ENCODE results near the gene KAT2A. TPM values are rescaled to one million over a fixed set of nuclear protein-coding genes. Genes with fewer than 3 reads are reported as not detected.

Gene KAT2A
- 33.4 to 48.5 TPM (median 43.3 TPM) in 5 replicates for total RNA-seq (2022; extraction: Qiagen RNA extraction)

GRCh38 chr17:42120770-42121769 lies at the start of gene KAT2A:
KAT2A (minus strand) TSS chr17:42121367; CDS start chr17:42121304, 63 bp downstream.

GRCh38 chr17:42122371-42123303 lies 1.5 kb upstream of the KAT2A start, which contains the start of gene HSPB9:
HSPB9 (plus strand) TSS chr17:42122804; CDS start chr17:42122851, 47 bp downstream.

GRCh38 chr17:42112552-42113176 lies 8.5 kb downstream of the KAT2A start, which contains the start of gene DHX58:
DHX58 (minus strand) TSS chr17:42112714; CDS start chr17:42111892, 822 bp downstream.

GRCh38 chr17:42097691-42098631 lies 23.2 kb downstream of the KAT2A start, which contains the start of gene ZNF385C:
ZNF385C (minus strand) TSS chr17:42098473; CDS start chr17:42063056, 35,417 bp downstream.

Other genes with a start within 250 kb of the KAT2A start
- 228 to 291 TPM (median 250 TPM) in 5 replicates for gene ACLY, start 202.4 kb downstream of the KAT2A start, total RNA-seq (2022; extraction: Qiagen RNA extraction)
- 1.1 to 1.6 TPM (median 1.2 TPM) in 5 replicates for gene ODAD4, start 190.8 kb downstream of the KAT2A start, total RNA-seq (2022; extraction: Qiagen RNA extraction)
- gene CNP, start 154.6 kb downstream of the KAT2A start, total RNA-seq (2022; extraction: Qiagen RNA extraction): 57.4 to 67.0 TPM (median 66.7 TPM) in 5 replicates
- gene DNAJC7, start 103.9 kb downstream of the KAT2A start, total RNA-seq (2022; extraction: Qiagen RNA extraction): 103 to 115 TPM (median 105 TPM) in 5 replicates
- 40.5 to 46.0 TPM (median 42.3 TPM) in 5 replicates for gene NKIRAS2, start 101.3 kb downstream of the KAT2A start, total RNA-seq (2022; extraction: Qiagen RNA extraction)
- gene C17orf113, start 70.8 kb downstream of the KAT2A start, total RNA-seq (2022; extraction: Qiagen RNA extraction): 0.55 to 0.85 TPM (median 0.81 TPM) in 5 replicates
- gene ZNF385C, start 22.9 kb downstream of the KAT2A start, total RNA-seq (2022; extraction: Qiagen RNA extraction): 0.14 to 0.39 TPM (median 0.20 TPM) in 5 replicates
- 0.37 to 0.79 TPM (median 0.39 TPM) in 5 replicates for gene DHX58, start 8.7 kb downstream of the KAT2A start, total RNA-seq (2022; extraction: Qiagen RNA extraction)
- gene HSPB9, start 1.4 kb upstream of the KAT2A start, total RNA-seq (2022; extraction: Qiagen RNA extraction): not detected in 5 replicates
- 231 to 267 TPM (median 261 TPM) in 5 replicates for gene RAB5C, start 33.6 kb upstream of the KAT2A start, total RNA-seq (2022; extraction: Qiagen RNA extraction)
- gene KCNH4, start 59.8 kb upstream of the KAT2A start, total RNA-seq (2022; extraction: Qiagen RNA extraction): 0.18 to 0.36 TPM (median 0.31 TPM) in 5 replicates
- gene HCRT, start 64.1 kb upstream of the KAT2A start, total RNA-seq (2022; extraction: Qiagen RNA extraction): 0.20 TPM in 1 of 5 replicates, not detected in the others
- 16.0 to 21.7 TPM (median 19.8 TPM) in 5 replicates for gene GHDC, start 73.1 kb upstream of the KAT2A start, total RNA-seq (2022; extraction: Qiagen RNA extraction)
- 25.3 to 30.0 TPM (median 26.2 TPM) in 5 replicates for gene STAT5B, start 155.0 kb upstream of the KAT2A start, total RNA-seq (2022; extraction: Qiagen RNA extraction)
- gene STAT5A, start 167.1 kb upstream of the KAT2A start, total RNA-seq (2022; extraction: Qiagen RNA extraction): 6.8 to 8.9 TPM (median 7.8 TPM) in 5 replicates